ENCODE results near the gene VPS51.

DNA sequence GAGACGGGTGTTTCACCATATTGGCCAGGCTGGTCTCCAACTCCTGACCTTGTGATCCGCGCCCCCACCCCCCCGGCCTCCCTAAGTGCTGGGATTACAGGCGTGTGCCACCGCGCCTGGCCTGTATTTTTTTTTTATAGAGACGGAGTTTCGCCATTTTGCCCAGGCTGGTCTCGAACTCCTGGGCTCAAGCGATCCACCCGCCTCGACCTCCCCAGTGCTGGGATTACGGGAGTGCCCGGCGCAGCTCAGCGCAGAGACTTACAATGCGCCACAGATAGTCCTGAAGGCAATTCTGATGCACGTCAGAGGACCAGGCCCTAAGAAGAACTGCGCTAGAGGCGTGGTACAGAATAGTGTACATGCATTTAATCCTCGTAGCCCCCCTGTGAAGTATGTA lies 587 bp upstream of the VPS51 start:
- TF ChIP-seq POLR2A (IDR thresholded peaks at IDR 0.05), result no peak
- TF ChIP-seq, protein P1, sequence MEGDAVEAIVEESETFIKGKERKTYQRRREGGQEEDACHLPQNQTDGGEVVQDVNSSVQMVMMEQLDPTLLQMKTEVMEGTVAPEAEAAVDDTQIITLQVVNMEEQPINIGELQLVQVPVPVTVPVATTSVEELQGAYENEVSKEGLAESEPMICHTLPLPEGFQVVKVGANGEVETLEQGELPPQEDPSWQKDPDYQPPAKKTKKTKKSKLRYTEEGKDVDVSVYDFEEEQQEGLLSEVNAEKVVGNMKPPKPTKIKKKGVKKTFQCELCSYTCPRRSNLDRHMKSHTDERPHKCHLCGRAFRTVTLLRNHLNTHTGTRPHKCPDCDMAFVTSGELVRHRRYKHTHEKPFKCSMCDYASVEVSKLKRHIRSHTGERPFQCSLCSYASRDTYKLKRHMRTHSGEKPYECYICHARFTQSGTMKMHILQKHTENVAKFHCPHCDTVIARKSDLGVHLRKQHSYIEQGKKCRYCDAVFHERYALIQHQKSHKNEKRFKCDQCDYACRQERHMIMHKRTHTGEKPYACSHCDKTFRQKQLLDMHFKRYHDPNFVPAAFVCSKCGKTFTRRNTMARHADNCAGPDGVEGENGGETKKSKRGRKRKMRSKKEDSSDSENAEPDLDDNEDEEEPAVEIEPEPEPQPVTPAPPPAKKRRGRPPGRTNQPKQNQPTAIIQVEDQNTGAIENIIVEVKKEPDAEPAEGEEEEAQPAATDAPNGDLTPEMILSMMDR (IDR thresholded peaks at IDR 0.05), result no peak
